ENCODE data around the gene INPP4B. TPM values are rescaled to one million over a fixed set of nuclear protein-coding genes. Genes with fewer than 3 reads are reported as not detected.

The INPP4B gene
- total RNA-seq, 1 donor from 2014 or later, result 3.4 TPM

DNA sequence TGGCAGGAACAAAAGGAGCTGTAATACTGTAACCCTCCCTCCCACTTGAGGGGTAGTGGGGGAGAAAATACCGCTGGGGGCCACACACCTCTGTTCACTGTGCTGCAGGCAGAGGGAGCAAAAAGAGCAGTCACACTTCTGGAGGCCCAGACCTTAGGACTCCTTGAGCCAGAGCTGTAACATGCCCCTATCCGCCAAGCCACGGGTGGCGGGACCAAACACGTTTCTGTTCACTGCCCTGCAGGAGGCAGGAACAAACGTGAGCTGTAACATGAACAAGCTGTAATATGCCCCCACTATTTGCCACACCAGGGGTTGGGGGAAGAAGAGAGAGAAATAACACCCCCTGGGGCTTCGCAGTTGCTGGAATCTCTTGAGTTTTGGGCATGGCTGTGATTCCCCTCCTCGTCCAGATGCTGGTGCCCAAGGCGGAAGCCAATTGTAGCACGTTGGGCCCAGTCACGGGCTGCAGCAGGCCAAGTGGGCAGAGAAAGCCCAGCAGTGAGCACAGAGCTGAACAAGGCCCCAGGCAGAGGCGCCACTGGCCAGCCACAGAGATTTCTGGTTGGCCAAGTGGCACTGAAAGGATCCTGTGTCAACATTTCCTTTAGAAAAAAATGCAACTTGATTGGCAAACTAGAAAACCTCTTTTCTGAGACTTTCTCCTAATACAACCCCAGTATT is 509.7 kb downstream of the INPP4B start:
- no peak overlapping the region for H3K4me3 Mint-ChIP-seq (ENCODE audit: low read depth)
- no peaks in the 10 kb centered on the region for H3K36me3 Mint-ChIP-seq (ENCODE audit: insufficient read depth)
- no peak for DNase-seq (ENCODE audit: low spot score, unreplicated experiment)
- no peak overlapping the region for H3K27ac Mint-ChIP-seq
- TF ChIP-seq, protein P1, sequence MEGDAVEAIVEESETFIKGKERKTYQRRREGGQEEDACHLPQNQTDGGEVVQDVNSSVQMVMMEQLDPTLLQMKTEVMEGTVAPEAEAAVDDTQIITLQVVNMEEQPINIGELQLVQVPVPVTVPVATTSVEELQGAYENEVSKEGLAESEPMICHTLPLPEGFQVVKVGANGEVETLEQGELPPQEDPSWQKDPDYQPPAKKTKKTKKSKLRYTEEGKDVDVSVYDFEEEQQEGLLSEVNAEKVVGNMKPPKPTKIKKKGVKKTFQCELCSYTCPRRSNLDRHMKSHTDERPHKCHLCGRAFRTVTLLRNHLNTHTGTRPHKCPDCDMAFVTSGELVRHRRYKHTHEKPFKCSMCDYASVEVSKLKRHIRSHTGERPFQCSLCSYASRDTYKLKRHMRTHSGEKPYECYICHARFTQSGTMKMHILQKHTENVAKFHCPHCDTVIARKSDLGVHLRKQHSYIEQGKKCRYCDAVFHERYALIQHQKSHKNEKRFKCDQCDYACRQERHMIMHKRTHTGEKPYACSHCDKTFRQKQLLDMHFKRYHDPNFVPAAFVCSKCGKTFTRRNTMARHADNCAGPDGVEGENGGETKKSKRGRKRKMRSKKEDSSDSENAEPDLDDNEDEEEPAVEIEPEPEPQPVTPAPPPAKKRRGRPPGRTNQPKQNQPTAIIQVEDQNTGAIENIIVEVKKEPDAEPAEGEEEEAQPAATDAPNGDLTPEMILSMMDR (IDR thresholded peaks at IDR 0.05; ENCODE audit: unreplicated experiment), result no peak
- H3K9me3 Mint-ChIP-seq (ENCODE audit: low read depth), result no peaks in the 10 kb centered on the region
- peaks cover 13% of the 10 kb centered on the region for H3K4me1 Mint-ChIP-seq (ENCODE audit: low read depth)
- H3K27me3 Mint-ChIP-seq, result no peaks in the 10 kb centered on the region

- Mint-ChIP-seq H3K27ac (no peak overlapping the region), H3K4me1 (ENCODE audit: low read depth) (peaks cover 15% of the 10 kb centered on the region), H3K4me3 (ENCODE audit: low read depth) (no peak overlapping the region)
Observed at GRCh38 chr4:142334931-142335330, 511.2 kb downstream of the INPP4B start.

GRCh38 chr4:142331646-142332045 is 514.5 kb downstream of the INPP4B start:
- DNase-seq (ENCODE audit: low spot score, unreplicated experiment), result no peak
- H3K27ac Mint-ChIP-seq, result no peak overlapping the region
- H3K36me3 Mint-ChIP-seq (ENCODE audit: insufficient read depth), result no peaks in the 10 kb centered on the region
- no peaks in the 10 kb centered on the region for H3K9me3 Mint-ChIP-seq (ENCODE audit: low read depth)
- H3K27me3 Mint-ChIP-seq, result no peaks in the 10 kb centered on the region
- peaks cover 2% of the 10 kb centered on the region for H3K4me1 Mint-ChIP-seq (ENCODE audit: low read depth)
- TF ChIP-seq, protein P1 (IDR thresholded peaks at IDR 0.05; ENCODE audit: unreplicated experiment), result no peak
- H3K4me3 Mint-ChIP-seq (ENCODE audit: low read depth), result no peak overlapping the region

More at GRCh38 chr4:142334931-142335330, 511.2 kb downstream of the INPP4B start:
- DNase-seq (ENCODE audit: low spot score, unreplicated experiment), result no peak
- no peaks in the 10 kb centered on the region for H3K27me3 Mint-ChIP-seq
- H3K9me3 Mint-ChIP-seq (ENCODE audit: low read depth), result no peaks in the 10 kb centered on the region
- TF ChIP-seq, protein P1 (IDR thresholded peaks at IDR 0.05; ENCODE audit: unreplicated experiment), result no peak
- H3K36me3 Mint-ChIP-seq (ENCODE audit: insufficient read depth), result no peaks in the 10 kb centered on the region

DNA sequence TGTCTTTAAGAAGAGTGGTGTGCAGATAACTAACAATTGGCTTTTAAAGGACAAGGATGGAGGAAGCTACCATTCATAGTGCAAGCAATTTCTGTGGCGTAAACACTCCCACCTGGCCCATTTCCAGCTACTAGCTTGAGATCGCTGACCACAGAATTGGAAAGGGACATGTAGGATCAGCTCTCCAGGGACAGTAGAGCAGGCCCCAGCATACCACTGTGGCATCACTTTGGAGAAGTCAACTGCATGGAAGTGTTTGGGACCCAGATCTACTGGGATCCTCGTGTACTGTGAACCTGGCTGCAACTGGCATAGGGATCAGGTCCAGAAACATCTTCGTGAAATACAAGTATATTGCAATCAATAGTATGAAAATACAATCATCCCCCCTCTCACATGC is 515.0 kb downstream of the INPP4B start:
- TF ChIP-seq, protein P1 (IDR thresholded peaks at IDR 0.05; ENCODE audit: unreplicated experiment), result no peak

DNA sequence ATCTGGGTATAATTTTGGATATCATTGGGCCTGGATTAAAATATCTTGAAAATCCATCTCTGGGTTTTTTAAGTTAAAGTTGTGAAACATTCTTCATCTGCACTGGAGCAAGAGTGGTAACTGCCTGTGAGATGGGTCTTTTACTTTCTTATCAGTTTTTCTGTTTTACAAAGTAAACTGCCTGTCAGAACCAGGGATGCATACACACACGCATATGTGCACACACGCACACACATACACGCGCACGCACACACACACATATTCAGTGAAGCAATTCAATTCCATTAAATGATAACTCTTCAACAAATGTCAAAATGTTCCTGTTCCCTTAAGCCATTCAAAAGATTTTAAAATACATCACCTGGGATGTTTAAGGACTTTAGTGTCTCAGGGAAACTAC is 515.8 kb downstream of the INPP4B start:
- no peaks in the 10 kb centered on the region for H3K9me3 Mint-ChIP-seq (ENCODE audit: low read depth)

More for the DNA sequence above, 515.0 kb downstream of the INPP4B start:
- Mint-ChIP-seq H3K4me3 (ENCODE audit: low read depth) (no peak overlapping the region), H3K9me3 (ENCODE audit: low read depth) (no peaks in the 10 kb centered on the region), H3K27ac (no peak overlapping the region), H3K27me3 (no peaks in the 10 kb centered on the region), H3K36me3 (ENCODE audit: insufficient read depth) (no peaks in the 10 kb centered on the region), H3K4me1 (ENCODE audit: low read depth) (peaks cover 2% of the 10 kb centered on the region)
- DNase-seq (ENCODE audit: low spot score, unreplicated experiment), result no peak

More for the DNA sequence above, 515.8 kb downstream of the INPP4B start:
- no peak for DNase-seq (ENCODE audit: low spot score, unreplicated experiment)
- Mint-ChIP-seq H3K4me1 (ENCODE audit: low read depth) (peaks cover 2% of the 10 kb centered on the region), H3K4me3 (ENCODE audit: low read depth) (no peak overlapping the region), H3K27ac (no peak overlapping the region), H3K27me3 (no peaks in the 10 kb centered on the region), H3K36me3 (ENCODE audit: insufficient read depth) (no peaks in the 10 kb centered on the region)
- TF ChIP-seq, protein P1 (IDR thresholded peaks at IDR 0.05; ENCODE audit: unreplicated experiment), result no peak

All from progenitor cell of endocrine pancreas (in vitro differentiated cells).